ENCODE measurements around the gene HS3ST3A1.

Gene HS3ST3A1

GRCh38 chr17:13522749-13523148 is 79.0 kb downstream of the HS3ST3A1 start:
- Histone ChIP-seq H2AK5ac (ENCODE audit: low read length, severe bottlenecking) (no peak overlapping the region), H3K4me1 (ENCODE audit: control insufficient read depth, insufficient read depth, low read depth, low read length) (no peaks in the 10 kb centered on the region), H3K9me3 (ENCODE audit: control insufficient read depth, low read length) (peaks cover 5% of the 10 kb centered on the region), H3K18ac (ENCODE audit: low read depth in 1 of 2, low read length in 2 of 2) (no peak overlapping the region), H3K4me2 (ENCODE audit: low read length, poor library complexity, severe bottlenecking) (no peak overlapping the region), H3K79me1 (replicated peaks; ENCODE audit: low read length, poor library complexity, severe bottlenecking) (no peaks in the 10 kb centered on the region), H3K27me3 (ENCODE audit: control insufficient read depth in 1 of 2, insufficient read depth in 1 of 2, low read length in 2 of 2) (no peaks in the 10 kb centered on the region), H2AFZ (ENCODE audit: low read depth, low read length) (no peak overlapping the region), H4K91ac (ENCODE audit: low read length) (no peak overlapping the region), H3K9ac (ENCODE audit: low read length) (no peak overlapping the region), H3K23ac (ENCODE audit: low read length in 2 of 2) (no peak overlapping the region), H3K4ac (ENCODE audit: low read depth in 1 of 2, low read length in 2 of 2) (no peak overlapping the region), H2BK120ac (ENCODE audit: low read depth, low read length) (no peak overlapping the region), H2BK15ac (ENCODE audit: low read depth, poor library complexity, severe bottlenecking) (no peak overlapping the region), H3K27ac (ENCODE audit: low read length, poor library complexity, severe bottlenecking) (no peak overlapping the region), H3K14ac (ENCODE audit: low read length in 2 of 2) (no peak overlapping the region), H4K8ac (ENCODE audit: low read length) (no peak overlapping the region), H3K4me3 (ENCODE audit: insufficient read depth in 1 of 2, low read depth in 1 of 2, low read length in 2 of 2) (no peak overlapping the region), H2BK12ac (ENCODE audit: low read length in 2 of 2) (no peak overlapping the region), H2BK5ac (ENCODE audit: low read depth, low read length, poor library complexity, severe bottlenecking) (no peak overlapping the region), H3K36me3 (ENCODE audit: control insufficient read depth in 1 of 2, insufficient read depth in 2 of 2, low read depth in 1 of 2, low read length in 2 of 2) (no peaks in the 10 kb centered on the region)
- WGBS, result 96% methylated on average over 1 of the region's 1 CpG
- no peak for DNase-seq

- Histone ChIP-seq H2AFZ (ENCODE audit: low read depth, low read length) (no peak overlapping the region), H3K36me3 (ENCODE audit: control insufficient read depth in 1 of 2, insufficient read depth in 2 of 2, low read depth in 1 of 2, low read length in 2 of 2) (no peaks in the 10 kb centered on the region), H3K79me1 (replicated peaks; ENCODE audit: low read length, poor library complexity, severe bottlenecking) (no peaks in the 10 kb centered on the region), H4K91ac (ENCODE audit: low read length) (no peak overlapping the region), H3K4me1 (ENCODE audit: control insufficient read depth, insufficient read depth, low read depth, low read length) (no peaks in the 10 kb centered on the region), H3K9ac (ENCODE audit: low read length) (no peak overlapping the region), H3K4me2 (ENCODE audit: low read length, poor library complexity, severe bottlenecking) (no peak overlapping the region), H3K23ac (ENCODE audit: low read length in 2 of 2) (no peak overlapping the region), H4K8ac (ENCODE audit: low read length) (no peak overlapping the region), H3K4ac (ENCODE audit: low read depth in 1 of 2, low read length in 2 of 2) (no peak overlapping the region), H2BK120ac (ENCODE audit: low read depth, low read length) (no peak overlapping the region), H2BK5ac (ENCODE audit: low read depth, low read length, poor library complexity, severe bottlenecking) (no peak overlapping the region), H3K27ac (ENCODE audit: low read length, poor library complexity, severe bottlenecking) (no peak overlapping the region), H3K14ac (ENCODE audit: low read length in 2 of 2) (no peak overlapping the region), H3K9me3 (ENCODE audit: control insufficient read depth, low read length) (peaks cover 5% of the 10 kb centered on the region), H3K27me3 (ENCODE audit: control insufficient read depth in 1 of 2, insufficient read depth in 1 of 2, low read length in 2 of 2) (no peaks in the 10 kb centered on the region), H2BK12ac (ENCODE audit: low read length in 2 of 2) (no peak overlapping the region), H3K18ac (ENCODE audit: low read depth in 1 of 2, low read length in 2 of 2) (no peak overlapping the region), H2AK5ac (ENCODE audit: low read length, severe bottlenecking) (no peak overlapping the region), H2BK15ac (ENCODE audit: low read depth, poor library complexity, severe bottlenecking) (no peak overlapping the region), H3K4me3 (ENCODE audit: insufficient read depth in 1 of 2, low read depth in 1 of 2, low read length in 2 of 2) (no peak overlapping the region)
- 55% methylated on average over 2 of the region's 4 CpGs for WGBS
- no peak for DNase-seq
Measured at GRCh38 chr17:13521784-13522183, 79.9 kb downstream of the HS3ST3A1 start.

- Histone ChIP-seq H2BK12ac (ENCODE audit: low read length in 2 of 2) (no peak overlapping the region), H3K18ac (ENCODE audit: low read depth in 1 of 2, low read length in 2 of 2) (no peak overlapping the region), H3K27ac (ENCODE audit: low read length, poor library complexity, severe bottlenecking) (no peak overlapping the region), H3K23ac (ENCODE audit: low read length in 2 of 2) (no peak overlapping the region), H3K27me3 (ENCODE audit: control insufficient read depth in 1 of 2, insufficient read depth in 1 of 2, low read length in 2 of 2) (no peaks in the 10 kb centered on the region), H2AFZ (ENCODE audit: low read depth, low read length) (no peak overlapping the region), H3K4me1 (ENCODE audit: control insufficient read depth, insufficient read depth, low read depth, low read length) (no peaks in the 10 kb centered on the region), H4K8ac (ENCODE audit: low read length) (no peak overlapping the region), H3K36me3 (ENCODE audit: control insufficient read depth in 1 of 2, insufficient read depth in 2 of 2, low read depth in 1 of 2, low read length in 2 of 2) (no peaks in the 10 kb centered on the region), H3K4me2 (ENCODE audit: low read length, poor library complexity, severe bottlenecking) (no peak overlapping the region), H2AK5ac (ENCODE audit: low read length, severe bottlenecking) (no peak overlapping the region), H3K14ac (ENCODE audit: low read length in 2 of 2) (no peak overlapping the region), H2BK15ac (ENCODE audit: low read depth, poor library complexity, severe bottlenecking) (no peak overlapping the region), H2BK5ac (ENCODE audit: low read depth, low read length, poor library complexity, severe bottlenecking) (no peak overlapping the region), H2BK120ac (ENCODE audit: low read depth, low read length) (no peak overlapping the region), H3K4ac (ENCODE audit: low read depth in 1 of 2, low read length in 2 of 2) (no peak overlapping the region), H3K4me3 (ENCODE audit: insufficient read depth in 1 of 2, low read depth in 1 of 2, low read length in 2 of 2) (peak overlapping the region in 1 of 2 experiments; percentile 25), H3K79me1 (replicated peaks; ENCODE audit: low read length, poor library complexity, severe bottlenecking) (no peaks in the 10 kb centered on the region), H3K9ac (ENCODE audit: low read length) (peak overlapping the region; percentile 26), H4K91ac (ENCODE audit: low read length) (no peak overlapping the region), H3K9me3 (ENCODE audit: control insufficient read depth, low read length) (peaks cover 5% of the 10 kb centered on the region)
- WGBS, result 94% methylated on average over 6 of the region's 6 CpGs
- DNase-seq, result no peak
Measured at GRCh38 chr17:13520899-13521572, 80.7 kb downstream of the HS3ST3A1 start.

- WGBS, result 88% methylated on average over 1 of the region's 2 CpGs
- peaks cover 5% of the 10 kb centered on the region for H3K9me3 ChIP-seq (ENCODE audit: control insufficient read depth, low read length)
Measured at GRCh38 chr17:13518261-13519000, 83.3 kb downstream of the HS3ST3A1 start.

More at GRCh38 chr17:13518261-13519000, 83.3 kb downstream of the HS3ST3A1 start:
- Histone ChIP-seq H2BK5ac (ENCODE audit: low read depth, low read length, poor library complexity, severe bottlenecking) (no peak overlapping the region), H3K9ac (ENCODE audit: low read length) (no peak overlapping the region), H2BK12ac (ENCODE audit: low read length in 2 of 2) (no peak overlapping the region), H3K36me3 (ENCODE audit: control insufficient read depth in 1 of 2, insufficient read depth in 2 of 2, low read depth in 1 of 2, low read length in 2 of 2) (no peaks in the 10 kb centered on the region), H3K27me3 (ENCODE audit: control insufficient read depth in 1 of 2, insufficient read depth in 1 of 2, low read length in 2 of 2) (no peaks in the 10 kb centered on the region), H3K27ac (ENCODE audit: low read length, poor library complexity, severe bottlenecking) (no peak overlapping the region), H2AK5ac (ENCODE audit: low read length, severe bottlenecking) (no peak overlapping the region), H2BK15ac (ENCODE audit: low read depth, poor library complexity, severe bottlenecking) (no peak overlapping the region), H3K23ac (ENCODE audit: low read length in 2 of 2) (no peak overlapping the region), H3K4me3 (ENCODE audit: insufficient read depth in 1 of 2, low read depth in 1 of 2, low read length in 2 of 2) (no peak overlapping the region), H3K4ac (ENCODE audit: low read depth in 1 of 2, low read length in 2 of 2) (no peak overlapping the region), H2AFZ (ENCODE audit: low read depth, low read length) (no peak overlapping the region), H3K4me1 (ENCODE audit: control insufficient read depth, insufficient read depth, low read depth, low read length) (no peaks in the 10 kb centered on the region), H3K4me2 (ENCODE audit: low read length, poor library complexity, severe bottlenecking) (no peak overlapping the region), H4K8ac (ENCODE audit: low read length) (no peak overlapping the region), H2BK120ac (ENCODE audit: low read depth, low read length) (no peak overlapping the region), H3K79me1 (replicated peaks; ENCODE audit: low read length, poor library complexity, severe bottlenecking) (no peaks in the 10 kb centered on the region), H4K91ac (ENCODE audit: low read length) (no peak overlapping the region), H3K14ac (ENCODE audit: low read length in 2 of 2) (no peak overlapping the region), H3K18ac (ENCODE audit: low read depth in 1 of 2, low read length in 2 of 2) (no peak overlapping the region)
- DNase-seq, result peak; percentile 14
